ENCODE results near the gene FAM120C.

FAM120C gene, protein sequence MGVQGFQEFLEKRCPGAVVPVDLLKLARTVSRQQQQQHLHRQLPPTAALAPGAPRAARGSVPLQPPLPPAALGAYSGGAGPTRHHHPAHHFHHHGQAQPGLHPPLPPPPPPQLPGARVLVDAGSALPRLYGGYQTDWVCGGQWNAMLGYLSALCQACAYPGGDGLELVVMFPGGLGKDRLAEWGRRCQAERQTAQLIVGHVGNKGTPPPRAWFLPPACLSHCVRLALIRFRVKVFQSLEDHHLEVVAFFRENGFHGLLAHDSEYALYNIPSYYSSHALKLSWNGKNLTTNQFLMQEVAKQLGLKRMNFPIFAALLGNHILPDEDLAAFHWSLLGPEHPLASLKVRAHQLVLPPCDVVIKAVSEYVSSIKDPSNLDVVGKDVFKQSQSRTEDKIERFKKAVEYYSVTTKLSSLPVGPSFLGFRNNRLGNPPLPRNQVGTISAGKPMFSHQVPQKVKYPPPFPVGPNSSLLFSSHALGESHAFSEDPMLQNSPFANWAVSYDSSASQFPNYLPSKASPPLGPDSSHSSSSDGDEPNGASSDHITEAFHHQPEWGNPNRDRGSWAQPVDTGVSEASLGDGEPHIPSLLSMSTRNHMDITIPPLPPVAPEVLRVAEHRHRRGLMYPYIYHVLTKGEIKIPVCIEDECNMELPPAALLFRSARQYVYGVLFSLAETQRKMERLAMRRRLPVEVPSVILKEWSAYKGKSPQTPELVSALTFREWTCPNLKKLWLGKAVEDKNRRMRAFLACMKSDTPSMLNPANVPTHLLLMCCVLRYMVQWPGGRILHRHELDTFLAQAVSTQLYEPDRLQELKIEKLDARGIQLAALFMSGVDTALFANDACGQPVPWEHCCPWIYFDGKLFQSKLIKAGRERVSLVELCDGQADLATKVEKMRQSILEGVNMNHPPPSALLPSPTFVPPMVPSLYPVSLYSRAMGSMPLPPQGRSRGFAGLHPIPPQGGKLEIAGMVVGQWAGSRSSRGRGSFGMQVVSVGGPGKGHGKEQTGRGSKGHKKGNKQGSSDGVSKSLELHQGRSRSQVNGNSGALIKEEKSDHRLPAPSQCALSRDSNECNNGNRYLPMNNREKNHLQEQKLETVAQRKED

GRCh38 chrX:54182864-54183613 is at the start of gene FAM120C:
Gene FAM120C (minus strand): TSS chrX:54183254. CDS start chrX:54183198, 56 bp downstream.
- peak; percentile 55 to 67 for ATAC-seq

DNA sequence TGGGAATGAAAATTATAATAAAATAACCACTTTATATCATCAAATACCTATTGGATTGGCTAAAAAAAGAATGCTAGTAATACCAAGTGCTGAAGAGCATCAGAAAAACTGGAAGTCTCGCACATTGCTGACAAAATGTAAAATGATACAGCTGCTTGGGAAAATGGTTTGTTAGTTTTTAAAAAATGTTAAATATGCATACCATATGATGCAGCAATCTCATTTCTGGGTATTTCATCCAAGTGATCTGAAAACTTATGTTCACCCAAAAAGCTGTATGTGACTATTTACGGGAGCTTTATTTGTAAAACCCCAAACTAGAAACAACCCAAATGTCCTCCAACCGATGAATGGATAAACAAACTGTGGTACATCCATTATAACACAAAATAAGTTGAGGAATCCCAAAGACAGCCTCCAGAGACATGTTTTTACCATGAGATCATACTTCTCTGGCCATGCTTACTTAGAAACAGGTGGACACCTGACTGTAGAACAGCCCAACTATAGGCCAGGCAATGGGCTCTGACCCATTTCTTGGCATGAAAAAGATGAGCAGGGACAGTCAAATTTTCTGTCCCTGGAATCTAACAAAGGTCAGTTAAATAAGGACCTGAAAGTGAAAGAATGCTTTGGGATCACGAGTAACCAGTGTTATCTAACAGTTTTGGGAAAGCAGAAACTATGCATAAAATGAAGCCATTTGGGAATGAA is 47.5 kb upstream of the FAM120C start:
- ATAC-seq = no peak

- ATAC-seq = no peak
Observed at GRCh38 chrX:54223581-54223980, 40.5 kb upstream of the FAM120C start.

DNA sequence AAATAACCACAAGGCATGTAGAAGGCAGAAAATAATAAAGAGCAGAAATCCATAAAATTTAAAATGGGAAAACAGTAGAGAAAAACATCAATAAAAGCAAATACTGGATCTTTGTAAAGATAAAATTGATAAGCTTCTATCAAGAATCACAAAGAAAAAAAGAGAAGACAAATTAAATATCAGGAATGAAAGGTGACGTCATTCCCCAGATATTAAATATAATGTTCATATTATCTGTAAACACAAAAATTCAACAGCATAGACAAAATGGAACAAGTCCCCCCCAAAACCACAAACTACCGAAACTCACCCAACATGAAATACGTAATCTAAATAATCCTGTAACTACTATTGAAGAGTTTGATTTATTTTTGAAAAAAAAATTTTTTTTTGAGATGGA is 30.5 kb upstream of the FAM120C start:
- no peak for ATAC-seq

DNA sequence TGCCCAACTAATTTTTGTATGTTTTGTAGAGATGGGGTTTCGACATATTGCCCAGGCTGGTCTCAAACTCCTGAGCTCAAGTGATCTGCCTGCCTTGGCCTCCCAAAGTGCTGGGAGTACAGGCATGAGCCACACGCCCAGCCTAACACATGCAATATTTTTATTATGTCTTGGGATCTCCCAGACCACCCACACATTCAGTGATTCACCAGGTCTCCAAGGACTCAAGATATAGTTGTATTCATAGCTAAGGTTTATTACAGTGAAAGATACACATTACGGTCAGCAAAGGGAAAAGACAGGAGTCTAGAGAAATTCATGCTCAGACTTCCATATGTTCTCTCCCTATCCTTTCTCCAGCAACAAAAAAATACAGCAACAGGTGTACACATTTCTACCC is 25.5 kb upstream of the FAM120C start:
- no peak for ATAC-seq

- ATAC-seq = no peak
Observed at GRCh38 chrX:54198262-54198661, 15.2 kb upstream of the FAM120C start.

GRCh38 chrX:54194982-54195588 is 12.0 kb upstream of the FAM120C start:
- no peak for ATAC-seq

DNA sequence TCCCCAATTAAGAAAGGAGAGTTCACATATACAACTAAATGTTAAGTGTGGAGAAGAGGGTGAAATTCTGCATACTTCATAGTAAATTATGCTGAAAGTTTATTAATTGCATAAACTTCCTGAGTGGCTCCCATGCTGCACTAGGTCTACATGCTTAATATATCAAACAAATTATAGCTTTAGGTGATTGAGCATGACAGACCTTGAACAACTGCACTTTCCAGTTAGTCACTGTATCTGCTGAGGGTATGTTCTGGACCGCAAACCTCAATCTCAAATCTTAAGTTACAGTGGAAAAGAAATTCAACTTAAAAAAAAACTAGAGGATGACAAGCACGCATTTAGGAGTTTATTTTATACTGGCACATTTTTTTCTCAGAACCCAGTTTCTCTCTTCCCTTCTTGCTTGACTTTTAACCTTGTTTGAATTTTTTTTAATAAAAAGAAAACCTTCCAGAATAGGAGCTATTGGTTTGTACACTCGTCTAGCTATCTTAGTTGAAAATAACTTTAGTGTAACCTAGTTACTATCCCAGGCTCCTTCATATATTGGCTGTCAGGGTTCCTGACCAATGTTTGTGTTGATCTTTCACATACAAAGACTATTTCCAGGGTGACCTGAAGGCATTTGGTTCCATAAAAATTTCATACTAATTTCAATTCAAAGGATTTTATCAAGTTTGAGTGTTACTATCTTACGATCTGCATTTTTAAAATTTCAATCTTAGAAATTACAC is 10.2 kb upstream of the FAM120C start:
- no peak for ATAC-seq

DNA sequence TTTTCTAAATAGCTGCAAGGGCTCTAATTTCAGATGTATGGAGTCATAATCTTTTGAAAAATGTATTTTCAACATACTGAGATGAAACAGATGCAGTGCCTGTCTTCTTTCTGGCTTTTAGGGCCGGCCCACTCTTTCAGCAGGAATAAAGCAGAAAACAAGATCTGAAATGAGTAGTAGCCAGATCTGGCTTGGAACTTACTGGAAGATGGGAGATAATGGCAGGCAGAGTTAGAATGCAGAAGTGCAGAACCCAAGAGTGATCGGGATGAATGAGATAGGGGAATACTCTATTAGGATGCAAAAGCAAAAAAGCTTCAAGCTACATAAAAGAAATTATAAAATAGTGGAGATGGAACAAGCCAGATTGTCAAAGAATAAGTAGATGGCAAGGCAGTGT is 1.4 kb upstream of the FAM120C start:
- no peak for ATAC-seq

- peak; percentile 82 to 83 for ATAC-seq
Observed at GRCh38 chrX:54182194-54182863, 725 bp downstream of the FAM120C start.

- no peak for ATAC-seq
Observed at GRCh38 chrX:54181202-54181953, 1.7 kb downstream of the FAM120C start.

GRCh38 chrX:54180403-54180802 is 2.7 kb downstream of the FAM120C start:
- no peak for ATAC-seq

GRCh38 chrX:54178100-54178940 is 4.7 kb downstream of the FAM120C start:
- ATAC-seq = peak; percentile 18 to 48

- no peak for ATAC-seq
Observed at GRCh38 chrX:54177306-54177705, 5.7 kb downstream of the FAM120C start.

GRCh38 chrX:54173791-54174190 is 9.3 kb downstream of the FAM120C start:
- no peak for ATAC-seq

DNA sequence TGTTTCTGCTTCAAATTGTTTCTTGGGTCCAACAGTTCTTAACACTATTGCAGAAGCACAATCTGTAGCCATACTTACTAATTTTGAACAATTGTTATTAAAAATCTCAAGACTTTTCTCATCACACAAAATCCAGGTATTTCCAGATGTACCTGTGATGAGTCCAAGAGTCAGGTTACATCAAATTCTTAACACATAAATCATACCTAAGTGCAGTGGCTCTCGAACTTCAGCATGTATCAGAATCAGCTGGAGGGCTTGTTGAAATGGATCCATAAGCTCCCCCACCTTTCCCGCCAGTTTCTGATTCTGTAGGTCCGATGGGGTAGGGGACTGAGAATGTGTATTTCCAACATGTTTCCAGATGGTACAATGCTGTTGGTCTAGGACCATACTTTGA is 10.6 kb downstream of the FAM120C start:
- no peak for ATAC-seq

DNA sequence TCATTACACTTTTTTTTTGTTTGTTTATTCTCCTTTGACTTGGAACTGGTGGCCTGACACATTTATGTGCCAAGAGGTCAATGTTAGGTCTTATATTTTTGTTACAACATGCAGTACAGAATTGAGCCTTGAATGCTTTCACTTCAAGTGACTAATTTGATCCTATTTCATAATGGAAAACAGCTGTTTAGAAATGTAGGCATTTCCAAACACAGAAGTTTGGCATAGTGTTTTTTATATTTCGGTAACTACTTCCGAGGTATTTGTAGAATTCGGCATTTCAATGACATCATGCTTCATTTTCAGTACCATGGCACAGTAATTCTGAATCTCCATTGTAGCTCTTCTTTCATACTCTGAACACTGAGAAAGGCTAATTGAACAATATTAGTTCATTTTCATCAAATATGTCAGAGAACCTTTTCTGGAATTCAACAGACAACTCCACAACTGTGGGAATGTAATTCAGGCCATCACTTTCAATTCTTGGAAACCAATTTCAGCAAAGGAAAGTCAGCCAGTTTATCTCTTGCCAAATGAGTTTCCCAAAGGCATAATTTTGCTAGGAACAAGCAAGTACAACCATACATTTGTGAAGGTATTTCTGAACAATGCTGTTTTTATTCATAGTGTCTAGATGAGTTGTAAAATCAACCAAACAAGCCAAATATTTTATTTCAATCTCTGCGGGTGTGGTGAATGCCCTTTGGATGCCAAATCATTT is 11.4 kb downstream of the FAM120C start:
- no peak for ATAC-seq

DNA sequence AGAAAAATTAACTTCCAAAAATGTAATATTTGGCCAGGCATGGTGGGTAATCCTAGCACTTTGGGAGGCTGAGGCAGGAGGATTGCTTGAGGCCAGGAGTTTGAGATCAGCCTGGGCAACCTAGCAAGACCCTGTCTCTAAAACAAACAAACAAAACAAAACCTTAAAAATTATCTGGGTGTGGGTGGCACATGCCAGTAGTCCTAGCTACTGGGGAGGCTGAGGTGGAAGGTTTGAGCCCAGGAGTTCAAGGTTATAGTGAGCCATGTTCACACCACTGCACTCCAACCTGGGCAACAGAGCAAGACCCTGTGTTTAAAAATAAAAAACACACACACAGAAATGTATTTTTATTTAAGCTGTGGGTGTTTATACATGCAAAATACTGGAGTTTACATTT is 12.0 kb downstream of the FAM120C start:
- no peak for ATAC-seq

All from activated CD4-positive, CD25-positive, alpha-beta regulatory T cell treated with anti-CD3 and anti-CD28 coated beads, Interleukin-2, amount 50 U/mL, for 24 hours (primary cell).